Nephron progenitor cell (in vitro differentiated cells): ENCODE measurements around the gene HMG20A.
A peak's percentile ranks its signal among the peaks of the same experiment; 100 is the strongest.

Experiments used
- DNase-seq: peaks from one replicate; pipeline ENCODE4 v3.0.0; 2021
- H3K27ac Mint-ChIP-seq: 2 replicates; pipeline ENCODE4 v1.8.0; 2021; ENCODE audit warnings: mild to moderate bottlenecking, moderate library complexity, mixed read lengths
- H3K27me3 Mint-ChIP-seq: 2 replicates; pipeline ENCODE4 v1.8.0; 2021; ENCODE audit warnings: mild to moderate bottlenecking, low read depth, mixed read lengths; ENCODE audit not compliant: poor library complexity
- H3K36me3 Mint-ChIP-seq: 2 replicates; pipeline ENCODE4 v1.8.0; 2021; ENCODE audit warnings: low read depth, mixed read lengths
- H3K4me1 Mint-ChIP-seq: 2 replicates; pipeline ENCODE4 v1.8.0; 2021; ENCODE audit warnings: mixed read lengths
- H3K4me3 Mint-ChIP-seq: 2 replicates; pipeline ENCODE4 v1.8.0; 2021; ENCODE audit warnings: mild to moderate bottlenecking, moderate library complexity, mixed read lengths
- H3K9me3 Mint-ChIP-seq: 2 replicates; pipeline ENCODE4 v1.8.0; 2021; ENCODE audit warnings: mild to moderate bottlenecking, moderate library complexity, mixed read lengths
- CTCF ChIP-seq: fragments of 200-600 bp; sonication (generic); IDR thresholded peaks from 2 replicates; pipeline ENCODE4 v1.5.0; 2021; ENCODE audit warnings: antibody characterized with exemption

The HMG20A gene

DNA sequence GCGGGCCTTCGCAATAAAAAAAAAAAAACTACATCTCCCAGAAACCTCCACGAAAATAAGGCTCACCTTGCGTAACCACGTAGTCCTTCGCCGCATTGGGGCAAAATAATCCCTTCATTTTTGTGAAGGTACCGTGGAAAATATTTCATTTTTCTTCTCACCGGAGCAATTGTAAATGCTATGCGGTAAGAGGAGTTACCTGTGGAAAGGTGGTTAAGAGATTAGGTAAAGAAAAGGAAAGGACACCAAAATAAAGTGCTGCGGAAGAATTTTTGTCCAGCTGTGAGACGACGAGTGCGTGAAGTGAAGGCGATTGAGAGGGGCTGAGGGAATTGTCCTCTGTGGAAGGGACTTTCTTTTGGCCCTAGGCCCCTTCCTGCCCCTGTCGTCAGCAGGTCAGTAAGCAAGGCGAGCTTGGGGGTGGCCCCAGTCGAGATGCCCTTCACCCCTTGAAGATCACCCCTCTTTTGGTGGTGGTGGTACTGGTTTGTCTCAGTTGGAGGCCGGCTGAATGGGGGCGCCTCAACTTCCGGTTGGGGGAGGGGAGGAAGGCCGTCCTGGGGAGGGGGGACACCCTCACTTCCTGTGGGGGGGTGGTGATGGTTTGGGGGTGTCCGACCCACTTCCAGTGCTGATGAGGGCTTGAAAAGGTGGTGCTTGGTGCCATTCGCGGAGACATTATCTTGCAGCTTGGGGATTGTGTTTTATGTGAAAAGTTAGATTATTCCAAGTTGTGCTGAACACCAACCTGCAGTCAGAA lies at the start of gene HMG20A:
TSS of gene HMG20A (plus strand) at position 279 of the 760 bp plus-strand sequence. CDS start 37,520 bp downstream, outside the sequence.
- H3K4me3 Mint-ChIP-seq, result peak within 1 kb of the TSS; percentile 99
- peak within 1 kb of the TSS; percentile 99 for H3K27ac Mint-ChIP-seq
- H3K9me3 Mint-ChIP-seq, result no peaks in the 10 kb centered on the region
- no peak for TF ChIP-seq CTCF
- no peaks in the 10 kb centered on the region for H3K36me3 Mint-ChIP-seq
- peak; percentile 67 for DNase-seq
- H3K27me3 Mint-ChIP-seq, result peaks cover 9% of the 10 kb centered on the region
- H3K4me1 Mint-ChIP-seq, result peaks cover 56% of the 10 kb centered on the region

DNA sequence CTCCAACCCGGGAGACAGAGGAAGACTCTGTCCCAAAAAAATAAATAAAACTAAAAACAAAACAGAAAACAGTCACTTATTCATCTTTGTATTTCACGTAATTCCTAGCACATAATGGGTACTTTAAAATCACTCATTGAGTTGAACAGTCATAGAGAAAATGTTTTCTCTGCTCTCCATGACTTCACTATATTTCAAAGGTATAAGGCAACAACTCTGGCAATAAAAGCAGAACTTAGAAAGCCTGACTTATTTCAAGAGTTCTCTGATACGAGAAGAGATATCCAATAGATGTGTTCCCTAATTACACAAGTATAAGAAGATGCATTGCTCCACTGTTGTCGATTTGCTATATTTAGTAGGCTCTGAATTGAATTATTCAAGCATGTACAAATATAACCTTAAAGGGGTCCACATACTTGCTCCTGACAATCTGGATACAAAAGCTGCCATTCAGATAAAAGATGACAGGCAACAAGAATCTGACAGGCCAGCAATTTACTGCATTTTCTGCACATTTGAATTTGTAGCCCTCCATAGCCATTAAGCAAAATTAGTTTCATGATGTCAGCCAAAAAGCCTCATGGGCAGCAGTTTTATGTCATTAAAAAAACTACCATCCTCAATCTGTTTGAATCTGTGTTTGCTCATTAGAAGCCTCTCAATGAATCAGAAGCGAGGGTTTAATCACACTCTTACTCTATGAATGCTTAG lies 48.7 kb upstream of the HMG20A start:
- Mint-ChIP-seq H3K4me1 (no peaks in the 10 kb centered on the region), H3K27me3 (no peaks in the 10 kb centered on the region), H3K27ac (no peak overlapping the region), H3K36me3 (peaks cover 8% of the 10 kb centered on the region), H3K4me3 (no peak overlapping the region), H3K9me3 (no peaks in the 10 kb centered on the region)
- TF ChIP-seq CTCF, result no peak
- DNase-seq, result no peak

DNA sequence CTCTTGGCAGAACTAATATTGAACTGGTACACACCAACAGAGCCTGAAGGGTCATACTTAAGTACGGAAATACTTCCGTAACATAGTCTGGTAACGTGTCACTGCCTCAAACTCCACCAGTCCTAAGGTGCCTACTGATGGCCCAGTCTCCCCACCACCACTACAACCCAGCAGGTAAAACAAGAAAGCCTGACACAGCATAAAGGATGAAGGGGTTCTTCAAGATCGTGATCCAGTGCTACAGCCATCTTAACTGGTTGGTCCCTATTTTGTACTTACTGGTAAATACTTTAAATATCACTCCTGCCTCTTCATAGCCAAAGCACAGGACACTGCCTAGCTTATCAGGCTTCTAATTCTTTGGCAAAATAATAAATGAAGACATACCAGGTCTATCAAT lies 47.2 kb upstream of the HMG20A start:
- H3K27ac Mint-ChIP-seq, result no peak overlapping the region
- no peak overlapping the region for H3K4me3 Mint-ChIP-seq
- TF ChIP-seq CTCF, result no peak
- H3K36me3 Mint-ChIP-seq, result peaks cover 8% of the 10 kb centered on the region
- no peaks in the 10 kb centered on the region for H3K27me3 Mint-ChIP-seq
- no peak for DNase-seq
- no peaks in the 10 kb centered on the region for H3K9me3 Mint-ChIP-seq
- no peaks in the 10 kb centered on the region for H3K4me1 Mint-ChIP-seq

GRCh38 chr15:77375133-77375532 lies 45.6 kb upstream of the HMG20A start:
- peaks cover 8% of the 10 kb centered on the region for H3K36me3 Mint-ChIP-seq
- H3K9me3 Mint-ChIP-seq, result no peaks in the 10 kb centered on the region
- no peaks in the 10 kb centered on the region for H3K4me1 Mint-ChIP-seq
- no peak for TF ChIP-seq CTCF
- no peak overlapping the region for H3K4me3 Mint-ChIP-seq
- no peak overlapping the region for H3K27ac Mint-ChIP-seq
- no peak for DNase-seq
- H3K27me3 Mint-ChIP-seq, result no peaks in the 10 kb centered on the region

DNA sequence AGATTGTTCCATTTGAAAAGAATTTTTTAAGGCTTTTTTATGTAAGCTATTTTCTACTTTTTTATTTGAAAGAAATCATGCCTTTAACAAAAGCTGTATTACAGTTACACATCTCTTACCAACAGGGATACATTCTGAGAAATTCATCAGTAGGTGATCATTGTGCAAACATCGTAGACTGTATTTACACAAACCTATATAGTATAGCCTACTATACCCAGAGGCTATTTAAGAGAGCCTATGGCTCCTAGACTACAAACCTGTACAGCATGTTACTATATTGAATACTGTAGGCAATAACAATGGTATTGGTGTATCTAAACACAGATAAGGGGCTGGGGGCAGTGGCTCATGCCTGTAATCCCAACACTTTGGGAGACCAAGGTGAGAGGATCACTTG lies 43.9 kb upstream of the HMG20A start:
- Mint-ChIP-seq H3K9me3 (no peaks in the 10 kb centered on the region), H3K27me3 (peaks cover 4% of the 10 kb centered on the region), H3K4me3 (no peak overlapping the region), H3K4me1 (no peaks in the 10 kb centered on the region), H3K27ac (no peak overlapping the region), H3K36me3 (peaks cover 8% of the 10 kb centered on the region)
- TF ChIP-seq CTCF, result no peak
- DNase-seq, result no peak
